GM10248 (cell line): ENCODE data around the gene LSM14A.
"Not testable (repeated sequence)": the region's sequence is repeated elsewhere in the genome, so short reads cannot be mapped to it uniquely, and the experiment has no call there.

Experiments used
- CTCF ChIA-PET: fragments of 300-600 bp; sonication (Branson Sonifier 250); formaldehyde crosslinking; extraction: SDS; loops from one replicate; lab custom pipeline; 2021; ENCODE audit warnings: antibody characterized with exemption; lab: Yijun Ruan, JAX
- POLR2A ChIA-PET: fragments of 350-650 bp; sonication (Branson Sonifier 250); formaldehyde crosslinking; extraction: SDS; loops from one replicate; lab custom pipeline; 2020; ENCODE audit warnings: antibody characterized with exemption; lab: Yijun Ruan, JAX
- DNase-seq: peaks from one replicate; pipeline ENCODE4 v3.0.0; 2012; ENCODE audit errors: extremely low spot score
- CTCF ChIP-seq: IDR thresholded peaks from 2 replicates; pipeline ENCODE4 v1.5.1; 2012; ENCODE audit warnings: mild to moderate bottlenecking, low read depth; ENCODE audit errors: extremely low read depth, missing control alignments, control extremely low read depth

Gene LSM14A

DNA sequence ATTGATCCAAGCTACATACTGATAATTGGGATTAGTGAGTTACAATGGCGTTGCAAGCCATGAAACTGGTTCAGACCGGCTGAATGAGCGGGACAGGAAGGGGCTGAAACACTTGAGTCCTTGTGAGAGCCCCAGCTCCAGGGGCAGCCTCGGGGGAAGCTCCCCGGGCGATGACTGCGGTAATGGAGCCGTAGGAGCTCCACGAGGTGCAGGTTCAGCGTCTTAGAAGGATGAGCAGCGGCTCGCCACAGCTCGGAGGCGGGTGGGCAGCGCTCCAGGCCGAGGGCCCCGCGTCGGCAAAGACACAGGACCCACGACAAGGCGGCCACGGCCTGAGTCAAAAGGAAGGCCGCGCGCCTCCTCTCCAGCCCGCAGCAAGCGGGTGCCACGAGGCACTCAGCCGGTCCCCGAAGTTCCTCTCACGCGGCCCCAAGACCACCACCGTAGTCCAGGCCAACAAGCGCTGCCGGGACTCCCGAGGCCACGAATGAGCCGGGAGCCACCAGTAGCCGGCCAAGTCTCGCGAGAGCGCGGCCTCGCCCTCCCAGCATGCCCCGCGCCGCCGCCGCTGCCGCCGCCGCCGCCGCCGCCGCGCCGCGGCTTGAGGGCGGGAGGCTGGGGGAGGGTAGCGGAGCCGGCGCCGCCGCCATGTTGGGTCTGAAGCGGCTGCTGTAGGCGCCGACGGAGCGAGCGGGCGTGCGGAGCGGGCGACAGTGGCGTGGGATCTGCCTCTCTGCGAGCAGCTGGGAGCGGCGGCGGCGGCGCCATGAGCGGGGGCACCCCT lies at the start of gene LSM14A:
Gene LSM14A (plus strand): TSS at position 628 of the 784 bp plus-strand sequence. CDS start 139 bp downstream, at position 767.
- no peak for TF ChIP-seq CTCF
- peak; percentile 93 for DNase-seq
- ChIA-PET CTCF (interaction anchor here (1.0 to 2.0 kb wide), 3 partner anchors 14 to 26 kb away, joined by 3 to 9 read pairs (median 3); no protein-coding TSS in a partner anchor), POLR2A (interaction anchor here (0.6 kb wide), 2 partner anchors 255 to 1506 kb away, joined by 3 read pairs; no protein-coding TSS in a partner anchor)

DNA sequence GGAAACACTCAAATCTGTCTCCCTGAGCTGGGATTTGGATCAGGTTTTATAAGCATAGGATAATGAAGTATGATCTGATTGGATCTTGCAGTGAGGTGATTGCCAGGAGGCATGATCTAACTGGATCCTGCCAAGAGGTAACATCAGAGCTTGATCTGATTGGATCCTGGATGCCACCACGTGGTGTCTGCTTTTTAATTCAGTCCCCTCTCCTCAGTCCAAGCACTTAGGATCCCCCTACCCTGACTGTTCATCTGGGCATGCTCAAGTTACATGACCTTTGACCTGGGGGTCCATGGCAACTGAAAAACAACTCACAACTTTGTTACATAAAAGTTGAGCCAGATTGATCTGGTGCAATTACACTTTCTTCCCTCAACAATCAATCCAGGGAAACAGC lies 47.5 kb upstream of the LSM14A start:
- CTCF ChIA-PET = interaction anchor here (1.3 to 1.7 kb wide), 2 partner anchors 21 to 347 kb away, joined by 6 to 7 read pairs; no protein-coding TSS in a partner anchor
- TF ChIP-seq CTCF = no peak
- POLR2A ChIA-PET = no interaction called here
- DNase-seq = no peak

DNA sequence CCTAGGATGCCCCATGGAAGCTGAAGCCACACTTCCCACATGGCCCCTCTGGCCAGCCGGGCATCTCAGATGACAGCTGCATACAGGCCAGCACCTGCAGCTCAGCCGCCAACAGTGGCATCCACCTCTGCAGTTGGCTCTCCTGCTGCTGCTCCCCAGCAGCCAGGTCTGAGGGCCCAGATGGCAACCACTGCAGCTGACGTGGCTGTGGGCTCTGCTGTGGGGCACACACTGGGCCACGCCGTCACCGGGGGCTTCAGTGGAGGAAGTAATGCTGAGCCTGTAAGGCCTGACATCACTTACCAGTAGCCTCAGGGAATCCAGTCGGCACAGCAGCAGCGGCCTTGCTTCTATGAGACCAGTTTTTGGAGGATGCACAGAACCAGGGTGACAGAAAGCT lies 45.3 kb upstream of the LSM14A start:
- CTCF ChIA-PET = interaction anchor here (0.7 to 1.8 kb wide), 2 partner anchors 16 to 18 kb away, joined by 3 to 5 read pairs; no protein-coding TSS in a partner anchor
- no peak for TF ChIP-seq CTCF
- POLR2A ChIA-PET = interaction anchor here (0.7 kb wide), 1 partner anchor 29 kb away, joined by 3 read pairs; no protein-coding TSS in a partner anchor

GRCh38 chr19:34127684-34128189 lies 44.6 kb upstream of the LSM14A start:
- no peak for DNase-seq
- ChIA-PET POLR2A (interaction anchor here (0.7 kb wide), 1 partner anchor 28 kb away, joined by 3 read pairs; no protein-coding TSS in a partner anchor), CTCF (interaction anchor here (1.8 kb wide), 1 partner anchor 18 kb away, joined by 5 read pairs; no protein-coding TSS in a partner anchor)
- no peak for TF ChIP-seq CTCF

More for the DNA sequence above, 45.3 kb upstream of the LSM14A start:
- no peak for DNase-seq

GRCh38 chr19:34128558-34129250 lies 43.6 kb upstream of the LSM14A start:
- CTCF ChIA-PET = interaction anchor here (1.2 to 1.9 kb wide), 3 partner anchors 9 to 350 kb away, joined by 3 to 7 read pairs (median 5); no protein-coding TSS in a partner anchor
- DNase-seq = no peak
- no peak for TF ChIP-seq CTCF
- POLR2A ChIA-PET = no interaction called here

DNA sequence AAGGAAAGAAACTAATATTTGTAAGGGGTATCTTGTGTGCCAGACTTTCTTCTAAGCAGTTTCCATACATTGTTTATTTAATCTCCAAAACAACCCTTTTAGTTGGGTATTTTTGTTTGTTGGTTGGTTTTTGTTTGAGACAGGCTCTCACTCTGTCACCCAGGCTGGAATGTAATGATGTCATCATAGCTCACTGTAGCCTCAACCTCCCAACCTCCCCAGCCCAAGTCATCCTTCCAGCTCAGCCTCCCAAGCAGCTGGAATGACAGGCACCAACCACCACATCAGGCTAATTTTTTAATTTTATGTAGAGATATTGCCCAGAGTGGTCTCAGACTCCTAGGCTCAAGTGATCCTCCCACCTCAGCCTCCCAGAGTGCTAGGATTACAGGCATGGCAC lies 41.2 kb upstream of the LSM14A start:
- ChIA-PET POLR2A (no interaction called here), CTCF (interaction anchor here (0.6 to 1.6 kb wide), 3 partner anchors 15 to 360 kb away, joined by 3 to 6 read pairs (median 4); no protein-coding TSS in a partner anchor)
- DNase-seq = no peak
- no peak for TF ChIP-seq CTCF

GRCh38 chr19:34132145-34132544 lies 40.2 kb upstream of the LSM14A start:
- POLR2A ChIA-PET, DNase-seq: not testable (repeated sequence)
- CTCF ChIA-PET = interaction anchor here (1.6 kb wide), 2 partner anchors 14 to 354 kb away, joined by 4 to 6 read pairs; no protein-coding TSS in a partner anchor

GRCh38 chr19:34132706-34133105 lies 39.6 kb upstream of the LSM14A start:
- POLR2A ChIA-PET, CTCF ChIA-PET, DNase-seq: not testable (repeated sequence)
